CD4-positive, alpha-beta T cell treated with Interleukin-10 for 1 hour (primary cell): ENCODE results near the gene PLCB2.

Source experiments
- DNase-seq: peaks from one replicate; pipeline ENCODE4 v3.0.0-alpha.2; 2020

PLCB2 gene

GRCh38 chr15:40340740-40341400, 33.1 kb upstream of the PLCB2 start, which contains the start of gene CCDC9B:
Gene CCDC9B (minus strand): TSS chr15:40340939. CDS start chr15:40340819, 120 bp downstream.
- no peak for DNase-seq

DNA sequence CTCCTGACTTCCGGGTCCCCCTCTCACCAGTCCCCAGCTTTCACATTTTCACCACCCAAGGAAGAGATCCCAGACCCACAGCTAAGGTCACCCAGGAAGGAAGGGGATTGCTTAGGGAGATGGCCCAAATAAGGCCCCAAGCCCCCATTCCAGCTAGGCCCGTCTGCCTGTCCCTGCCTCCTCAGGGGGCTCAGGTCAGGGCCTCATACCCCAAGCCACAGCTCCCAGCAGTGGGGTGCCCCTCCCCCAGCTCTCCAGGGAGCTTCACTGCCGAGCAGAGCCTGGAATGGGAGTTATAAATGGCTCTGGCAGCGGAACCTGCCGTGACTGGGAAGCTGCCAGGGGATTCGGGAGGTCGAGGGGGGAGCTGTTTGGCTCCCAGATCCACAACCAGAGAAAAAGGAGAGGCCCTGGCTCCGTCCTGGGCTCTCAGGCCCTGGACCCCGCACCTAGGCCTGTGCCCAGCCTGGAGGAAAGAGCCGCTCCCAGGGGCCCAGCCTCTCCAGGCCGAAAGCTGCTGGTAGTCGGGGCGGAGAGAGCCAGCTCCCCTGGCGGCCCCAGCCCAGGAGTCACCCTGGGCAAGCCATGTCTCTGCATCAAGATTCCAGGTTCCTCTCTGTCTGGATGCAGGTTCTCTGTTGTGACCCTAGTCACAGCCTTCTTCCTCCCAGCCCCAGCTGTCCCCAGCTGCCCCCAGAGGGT, 32.5 kb upstream of the PLCB2 start:
- no peak for DNase-seq

GRCh38 chr15:40339621-40339945, 31.8 kb upstream of the PLCB2 start:
- no peak for DNase-seq

GRCh38 chr15:40338921-40339620, 31.3 kb upstream of the PLCB2 start:
- DNase-seq = no peak

DNA sequence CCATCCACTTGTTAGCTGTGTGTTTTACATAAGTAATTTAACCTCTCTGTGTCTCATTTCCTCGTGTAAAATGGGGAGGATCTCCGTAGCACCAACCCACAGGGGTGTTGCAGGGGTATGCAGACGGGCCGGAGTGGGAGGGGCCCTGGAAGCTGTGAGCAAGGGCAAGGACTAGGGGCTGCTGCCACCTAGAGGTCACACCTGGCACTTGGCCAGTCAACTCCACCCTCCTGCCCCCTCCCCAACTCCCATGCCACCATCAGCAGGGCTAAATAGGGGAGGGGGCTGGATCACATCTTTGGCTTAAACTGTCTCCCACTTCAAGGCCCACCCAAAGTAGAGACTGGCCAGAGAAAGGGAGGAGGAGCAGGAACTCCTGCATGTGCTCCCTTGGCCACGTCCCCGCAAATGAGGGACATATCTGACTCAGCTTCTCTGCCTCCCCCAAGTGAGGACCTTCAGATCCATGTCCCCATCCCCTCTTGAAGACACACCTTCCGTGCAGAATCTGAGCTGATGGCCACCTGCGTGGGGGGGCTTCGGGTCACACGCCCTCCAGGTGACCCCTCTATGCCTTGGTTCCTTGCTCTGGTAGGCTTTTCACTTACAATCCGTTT, 30.4 kb upstream of the PLCB2 start:
- DNase-seq = peak; percentile 79

GRCh38 chr15:40337597-40337996, 29.9 kb upstream of the PLCB2 start:
- DNase-seq = no peak

GRCh38 chr15:40336744-40337122, 29.0 kb upstream of the PLCB2 start:
- peak; percentile 11 for DNase-seq

DNA sequence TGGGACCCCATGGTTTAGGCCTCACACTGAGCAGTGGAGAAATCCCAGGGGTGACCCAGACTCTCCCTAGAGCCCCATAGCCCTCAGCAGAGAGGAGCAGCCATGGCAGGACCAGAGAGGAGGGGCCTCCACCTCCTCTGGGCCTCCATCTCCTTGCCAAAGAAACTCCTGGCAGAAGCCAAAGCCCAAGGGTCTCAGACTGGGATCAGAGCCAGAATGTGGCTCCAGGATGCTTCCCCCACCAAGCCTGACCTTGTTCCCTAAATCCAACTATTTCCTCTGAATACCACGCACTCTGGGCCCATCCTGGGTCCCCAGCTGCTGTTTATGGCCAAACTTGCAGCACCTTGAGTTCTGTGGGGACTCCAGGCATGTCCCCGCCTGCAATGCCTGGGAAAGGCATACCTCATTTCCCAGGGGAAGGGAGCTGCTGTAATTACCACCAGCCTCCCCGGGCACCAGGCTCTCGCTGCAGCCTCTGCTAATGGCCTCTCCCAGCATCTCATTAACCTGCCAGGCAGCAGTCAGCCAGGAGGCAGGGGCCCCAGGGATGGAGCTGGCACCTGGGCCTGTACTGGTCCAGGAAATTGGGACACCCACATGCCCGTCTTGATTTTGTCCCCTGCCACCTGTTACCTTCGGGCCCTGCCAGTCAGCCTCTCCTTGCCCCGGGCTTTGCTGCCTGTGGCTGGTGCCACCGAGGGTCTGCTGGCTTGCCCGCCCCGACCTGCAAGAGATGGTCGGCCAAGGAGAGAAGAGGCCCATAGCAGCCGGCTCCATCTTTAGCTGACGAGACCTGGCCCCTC, 28.4 kb upstream of the PLCB2 start:
- DNase-seq = no peak

DNA sequence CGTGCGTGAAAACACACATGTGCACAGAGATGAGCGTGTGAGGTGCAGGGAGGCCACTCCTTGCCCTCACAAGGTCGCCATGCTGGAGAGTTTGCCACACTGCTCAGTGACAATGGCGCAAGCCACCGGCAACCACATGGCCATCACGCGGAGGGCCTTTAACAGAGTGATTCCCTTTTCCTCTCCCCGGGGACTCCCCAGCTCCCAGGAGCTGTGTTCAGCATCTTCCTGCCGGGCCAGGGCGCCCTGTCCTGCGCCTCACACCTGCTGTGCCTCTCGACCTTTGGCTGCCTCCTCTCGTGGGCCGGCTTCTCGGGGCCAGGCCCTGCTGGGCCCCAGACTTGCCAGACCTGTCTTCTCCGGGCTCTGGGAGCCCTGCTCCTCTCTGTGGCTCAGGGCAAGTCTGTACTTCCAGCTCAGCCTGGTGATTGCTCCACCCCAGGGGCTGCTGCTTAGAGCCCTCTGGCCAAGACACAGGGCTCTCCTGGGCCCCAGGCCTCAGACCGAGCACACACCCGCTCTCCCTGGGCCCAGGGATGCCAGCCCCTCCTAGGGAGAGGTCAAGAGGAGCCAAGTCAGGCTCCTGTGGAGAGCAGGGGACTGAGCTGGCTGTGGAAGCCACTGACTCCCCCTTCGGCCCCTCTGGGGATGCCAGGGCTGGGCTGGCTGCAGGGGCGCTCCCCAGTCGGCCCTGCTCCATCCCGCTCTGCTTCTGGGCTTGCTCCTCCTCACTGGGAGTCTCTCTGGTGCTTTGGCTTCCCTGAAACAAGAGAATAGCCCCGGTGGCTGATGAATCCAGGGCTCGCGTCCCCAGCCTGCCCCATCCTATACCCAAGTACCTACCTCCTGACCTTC, 27.4 kb upstream of the PLCB2 start:
- no peak for DNase-seq

DNA sequence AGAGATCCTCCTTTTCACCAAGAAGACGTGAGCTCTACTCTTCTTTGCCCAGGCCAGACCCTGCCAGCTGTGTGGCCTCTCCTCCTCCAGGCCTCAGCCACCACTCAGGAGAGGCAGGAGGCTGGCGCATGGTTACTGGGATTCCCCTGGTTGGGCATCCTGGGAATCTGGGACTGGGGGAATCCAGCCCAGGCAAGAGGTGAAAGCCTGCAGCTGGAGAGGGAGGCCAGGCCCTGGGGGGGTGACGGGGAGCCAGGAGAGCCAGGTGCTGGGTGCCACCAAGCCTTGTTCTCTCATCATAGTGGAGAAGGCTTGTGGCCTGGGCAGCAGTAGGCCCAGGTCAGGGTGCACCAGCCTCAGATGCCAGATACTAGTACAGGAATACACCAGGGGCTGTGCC, 26.8 kb upstream of the PLCB2 start:
- no peak for DNase-seq

GRCh38 chr15:40333922-40334492, 26.3 kb upstream of the PLCB2 start:
- DNase-seq = peak; percentile 39

DNA sequence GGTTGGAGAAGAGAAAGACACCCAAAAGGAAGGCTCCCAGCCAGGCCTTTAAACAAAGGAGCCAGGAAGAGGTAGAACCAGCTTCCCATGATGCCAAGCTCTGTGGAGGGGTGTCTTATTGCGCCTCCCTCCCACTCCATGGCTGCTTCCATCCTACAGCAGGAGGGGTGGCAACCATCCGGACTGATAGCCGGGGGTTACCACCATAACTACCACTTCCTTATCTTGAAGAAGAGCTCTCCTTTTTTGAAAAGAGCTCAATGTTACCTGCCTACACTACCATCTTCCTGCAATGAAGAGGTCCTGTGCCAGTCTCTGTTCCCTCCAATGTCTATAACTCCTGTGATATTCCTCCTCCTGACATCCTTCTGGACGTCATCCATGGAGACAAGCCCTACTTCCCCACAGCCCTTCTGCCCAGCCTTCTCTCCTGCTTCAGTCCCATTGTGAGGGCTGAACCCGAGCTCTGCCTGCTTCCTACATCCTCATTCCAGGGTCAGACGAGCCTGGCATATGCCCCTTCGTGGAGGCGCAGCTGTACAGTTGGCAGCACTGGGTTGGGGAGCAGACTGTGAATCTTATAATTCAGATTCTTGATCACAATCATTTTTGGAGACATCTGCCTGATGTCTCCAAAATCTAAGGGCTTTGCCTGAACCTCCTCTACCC, 24.5 kb upstream of the PLCB2 start:
- no peak for DNase-seq

DNA sequence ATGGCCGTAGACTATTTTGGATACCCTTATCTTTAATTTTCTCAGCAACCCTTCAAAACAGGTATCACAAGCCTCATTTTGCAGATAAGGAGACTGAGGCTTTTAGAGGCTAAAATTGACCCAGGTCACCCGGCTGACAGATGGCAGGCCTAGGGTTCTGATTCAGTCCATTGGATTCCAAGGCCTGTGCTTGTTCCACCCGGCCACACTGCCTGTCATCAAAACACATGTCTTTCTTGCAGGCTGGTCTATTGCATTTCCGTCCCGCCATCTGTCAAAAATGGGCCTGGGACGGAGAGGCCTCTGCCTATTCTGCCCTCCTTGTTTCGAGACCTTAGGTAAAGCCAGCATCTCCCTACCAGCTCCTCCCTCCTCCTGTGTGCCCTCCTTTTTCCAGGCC, 23.9 kb upstream of the PLCB2 start:
- no peak for DNase-seq

- DNase-seq = no peak
Measured at GRCh38 chr15:40331026-40331425, 23.3 kb upstream of the PLCB2 start.

- no peak for DNase-seq
Measured at GRCh38 chr15:40330368-40330836, 22.7 kb upstream of the PLCB2 start.

DNA sequence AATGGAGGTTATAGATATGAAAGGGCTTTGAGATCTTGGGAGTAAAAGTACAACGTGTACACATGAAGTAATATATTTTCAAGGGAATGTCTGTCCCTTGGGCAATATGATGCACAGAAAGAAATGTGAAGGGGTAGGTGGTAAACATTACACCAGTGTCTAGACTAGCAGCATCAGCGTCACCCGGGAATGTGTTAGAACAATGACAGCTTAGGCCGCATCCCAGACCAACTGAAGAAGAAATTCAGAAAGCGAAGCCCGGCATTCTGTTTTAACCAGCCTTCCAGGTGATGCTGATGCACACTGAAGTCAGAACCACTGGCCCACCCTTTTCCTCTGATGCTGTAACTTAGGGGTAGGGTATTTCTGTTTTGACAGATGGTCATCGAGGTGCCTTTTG, 22.1 kb upstream of the PLCB2 start:
- DNase-seq = no peak

DNA sequence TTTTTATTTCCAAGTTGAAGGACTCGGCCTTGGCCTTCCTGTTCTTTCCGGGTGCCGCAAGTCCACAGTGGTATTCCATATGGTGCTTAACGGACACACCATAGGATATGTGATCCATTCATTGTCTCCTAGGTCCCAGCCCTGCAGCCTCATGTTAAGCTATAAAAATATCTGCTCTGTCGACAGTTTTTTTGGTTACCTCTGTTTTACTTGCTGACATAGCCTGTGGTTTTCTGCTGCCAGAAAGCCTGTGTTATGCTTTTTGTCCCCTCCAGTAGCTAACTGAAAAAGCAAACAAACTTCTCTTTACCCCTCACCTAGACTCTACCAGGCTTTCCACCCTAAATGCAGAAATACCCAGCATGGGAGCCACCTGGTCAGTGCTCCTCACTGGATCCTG, 21.0 kb upstream of the PLCB2 start:
- DNase-seq = no peak

DNA sequence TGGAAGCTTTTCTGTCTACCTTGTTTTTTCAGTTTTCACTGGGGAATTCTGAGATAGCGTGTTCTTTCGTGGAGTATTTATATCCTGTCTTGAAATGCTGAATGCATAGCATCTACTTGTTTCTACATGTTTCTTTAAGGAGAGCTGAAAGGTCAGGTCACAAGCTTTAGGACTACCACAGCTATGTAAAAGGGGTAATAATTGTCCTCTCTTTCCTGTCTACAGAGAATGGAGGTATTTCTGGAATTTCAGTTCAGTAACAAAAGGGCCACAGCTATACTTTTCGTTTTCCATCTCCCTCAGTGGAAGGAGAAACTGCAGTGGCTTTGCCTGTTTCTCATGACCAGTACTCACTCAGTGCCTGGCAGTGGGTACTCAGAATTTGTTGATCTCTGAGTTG, 20.4 kb upstream of the PLCB2 start:
- DNase-seq = no peak

DNA sequence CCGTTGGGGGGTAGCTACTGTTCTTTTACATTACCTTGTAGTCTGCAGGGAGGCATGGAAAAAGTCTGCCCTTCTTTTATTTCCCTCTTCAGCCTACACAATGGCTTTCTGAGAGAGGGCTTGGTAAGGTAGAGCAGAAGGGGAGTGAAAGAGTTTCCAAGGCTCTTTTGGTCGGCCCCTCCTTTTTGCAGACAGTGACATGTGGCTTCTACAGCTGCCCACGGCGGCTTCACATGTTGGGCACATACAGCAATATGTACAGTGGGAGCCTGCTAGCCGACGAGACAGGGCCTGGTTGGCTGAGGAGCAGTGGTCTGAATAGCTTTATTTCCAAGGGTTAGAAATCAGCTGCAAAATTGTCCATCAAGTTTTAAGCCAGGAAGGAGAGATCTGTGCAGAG, 19.7 kb upstream of the PLCB2 start:
- DNase-seq = no peak

- DNase-seq = no peak
Measured at GRCh38 chr15:40325700-40326099, 18.0 kb upstream of the PLCB2 start.

GRCh38 chr15:40325188-40325587, 17.5 kb upstream of the PLCB2 start:
- DNase-seq = no peak
